SK-N-SH (cell line): Measurements from ENCODE around the gene GATA3. TPM values are rescaled to one million over a fixed set of nuclear protein-coding genes. Genes with fewer than 3 reads are reported as not detected.

ENCODE experiments used
- CTCF ChIA-PET: fragments of 300-600, 350-600 bp; formaldehyde crosslinking; extraction: SDS; loops from one replicate; lab custom pipeline; 2021; lab: Yijun Ruan, JAX
- POLR2A ChIA-PET: fragments of 350-600 bp; sonication (Branson Sonifier 250); formaldehyde crosslinking; extraction: SDS; loops from one replicate; lab custom pipeline; 2020; ENCODE audit warnings: antibody characterized with exemption, inconsistent platforms; lab: Yijun Ruan, JAX
- DNase-seq: peaks from one replicate; pipeline ENCODE4 v3.0.0; 2012
- H2AFZ ChIP-seq: fragments of 200-600 bp; sonication (generic); 2 replicates; pipeline ENCODE4 v1.8.1; 2016; ENCODE audit warnings: antibody characterized with exemption, mild to moderate bottlenecking, low read depth
- H3F3A ChIP-seq: fragments of 200-600 bp; sonication (generic); replicated peaks from 2 replicates; pipeline ENCODE3; 2016; ENCODE audit warnings: antibody characterized with exemption, mild to moderate bottlenecking; ENCODE audit not compliant: insufficient read depth
- H3K27ac ChIP-seq, 2 experiments: fragments of 200-500 bp in 1 of 2; fragments of 200-600 bp in 1 of 2; sonication (Bioruptor generic) in 1 of 2; sonication (generic), shearing (Covaris generic) in 1 of 2; 2 replicates each; pipeline versions ENCODE4 v1.5.1 to v1.6.1; 2014 to 2016; ENCODE audit warnings: low read depth in 2 of 2, inconsistent platforms in 1 of 2, low read length in 1 of 2, mild to moderate bottlenecking in 1 of 2, mixed read lengths in 1 of 2
- H3K27me3 ChIP-seq: fragments of 200-600 bp; sonication (generic), shearing (Covaris generic); 2 replicates; pipeline ENCODE4 v1.6.1; 2016; ENCODE audit warnings: mixed run types; ENCODE audit not compliant: insufficient read depth
- H3K36me3 ChIP-seq, 2 experiments: fragments of 200-500 bp in 1 of 2; fragments of 200-600 bp in 1 of 2; sonication (Bioruptor generic) in 1 of 2; sonication (generic) in 1 of 2; replicated peaks in 1 of 2; 2 replicates each; pipeline versions ENCODE3 to v1.5.1; 2014 to 2016; ENCODE audit warnings: low read length in 1 of 2, mild to moderate bottlenecking in 1 of 2; ENCODE audit not compliant: insufficient read depth in 2 of 2, control insufficient read depth in 1 of 2
- H3K4me1 ChIP-seq, 2 experiments: fragments of 200-500 bp in 1 of 2; fragments of 200-600 bp in 1 of 2; sonication (Bioruptor generic) in 1 of 2; sonication (generic), shearing (Covaris generic) in 1 of 2; 2 replicates each; pipeline versions ENCODE4 v1.5.1 to v1.6.1; 2014 to 2016; ENCODE audit warnings: low read depth in 1 of 2, low read length in 1 of 2, mixed run types in 1 of 2; ENCODE audit not compliant: insufficient read depth in 2 of 2, control insufficient read depth in 1 of 2
- H3K4me2 ChIP-seq: fragments of 200-600 bp; sonication (generic), shearing (Covaris generic); 2 replicates; pipeline ENCODE4 v1.6.1; 2017; ENCODE audit warnings: mixed run types
- H3K4me3 ChIP-seq, 2 experiments: fragments of 200-500 bp in 1 of 2; fragments of 200-600 bp in 1 of 2; sonication (Bioruptor generic) in 1 of 2; sonication (generic), shearing (Covaris generic) in 1 of 2; 2 replicates each; pipeline versions ENCODE4 v1.5.1 to v1.8.1; 2014 to 2016; ENCODE audit warnings: low read depth in 2 of 2, inconsistent platforms in 1 of 2, low read length in 1 of 2, mild to moderate bottlenecking in 1 of 2, mixed read lengths in 1 of 2, moderate library complexity in 1 of 2
- H3K79me2 ChIP-seq: fragments of 200-600 bp; sonication (generic); 2 replicates; pipeline ENCODE4 v1.8.1; 2017; ENCODE audit warnings: mild to moderate bottlenecking; ENCODE audit not compliant: insufficient read depth
- H3K9ac ChIP-seq: fragments of 200-600 bp; sonication (generic); 2 replicates; pipeline ENCODE4 v1.6.1; 2017; ENCODE audit warnings: mixed run types
- H3K9me2 ChIP-seq: fragments of 200-600 bp; sonication (generic); 2 replicates; pipeline ENCODE4 v1.6.1; 2017; ENCODE audit warnings: mixed run types
- H3K9me3 ChIP-seq: fragments of 200-600 bp; sonication (generic); 2 replicates; pipeline ENCODE4 v1.6.1; 2017; ENCODE audit warnings: mixed run types, mild to moderate bottlenecking, moderate library complexity
- H4K20me1 ChIP-seq: fragments of 200-600 bp; sonication (generic); 2 replicates; pipeline ENCODE4 v1.6.1; 2017; ENCODE audit warnings: mild to moderate bottlenecking, mixed run types; ENCODE audit not compliant: insufficient read depth
- FOSL2 ChIP-seq: IDR thresholded peaks from 2 replicates; pipeline ENCODE4 v1.4.0; 2012; ENCODE audit warnings: low read depth, mild to moderate bottlenecking, moderate library complexity, borderline replicate concordance
- GABPA ChIP-seq: IDR thresholded peaks from 2 replicates; pipeline ENCODE4 v1.4.0; 2012; ENCODE audit warnings: low read depth, mild to moderate bottlenecking
- IRF3 ChIP-seq: fragments of 150-350 bp; IDR thresholded peaks from 2 replicates; pipeline ENCODE4 v1.6.1; 2016; ENCODE audit warnings: mild to moderate bottlenecking, low read depth, low read length
- MAX ChIP-seq: IDR thresholded peaks from 2 replicates; pipeline ENCODE4 v1.4.0; 2012; ENCODE audit warnings: low read depth
- NFIC ChIP-seq: IDR thresholded peaks from 2 replicates; pipeline ENCODE4 v1.4.0; 2012; ENCODE audit warnings: borderline replicate concordance
- PBX3 ChIP-seq: IDR thresholded peaks from 2 replicates; pipeline ENCODE4; 2012
- RAD21 ChIP-seq: IDR thresholded peaks from 2 replicates; pipeline ENCODE4 v1.6.1; 2012; ENCODE audit warnings: mild to moderate bottlenecking, low read length
- REST ChIP-seq: IDR thresholded peaks from 2 replicates; pipeline ENCODE4 v1.6.1; 2012; ENCODE audit warnings: mild to moderate bottlenecking, low read depth, low read length, moderate library complexity
- RFX5 ChIP-seq: IDR thresholded peaks from 2 replicates; pipeline ENCODE4 v1.6.1; 2012; ENCODE audit warnings: mild to moderate bottlenecking, improper control_type of control experiment, low read length
- RXRA ChIP-seq: IDR thresholded peaks from 2 replicates; pipeline ENCODE4 v1.4.0; 2012; ENCODE audit warnings: low read depth, mild to moderate bottlenecking, borderline replicate concordance
- SIN3A ChIP-seq: IDR thresholded peaks from 2 replicates; pipeline ENCODE4 v1.6.1; 2012; ENCODE audit warnings: low read depth, mild to moderate bottlenecking, low read length, moderate library complexity, borderline replicate concordance
- TCF12 ChIP-seq: IDR thresholded peaks from 2 replicates; pipeline ENCODE4 v1.4.0; 2012
- TEAD4 ChIP-seq: IDR thresholded peaks from 2 replicates; pipeline ENCODE4 v1.4.0; 2012; ENCODE audit warnings: mild to moderate bottlenecking, borderline replicate concordance; ENCODE audit not compliant: insufficient read depth
- USF1 ChIP-seq: IDR thresholded peaks from 2 replicates; pipeline ENCODE4 v1.4.0; 2012; ENCODE audit warnings: low read depth, borderline replicate concordance
- ZBTB33 ChIP-seq: IDR thresholded peaks from 2 replicates; pipeline ENCODE4 v1.4.0; 2012; ENCODE audit warnings: low read depth, borderline replicate concordance
- WGBS: methylation state at CpG from one replicate; pipeline ENCODE4 v1.1.6; 2017; ENCODE audit warnings: low lambda C conversion rate; 5-methylcytosine and 5-hydroxymethylcytosine counted together
- polyA plus RNA-seq, 3 experiments: library from polyadenylated mRNA; depleted of rRNA; stranded (reverse); fragments of >200 nt; gene quantifications; 2 replicates each; pipeline ENCODE4 v1.2.3, GENCODE V29; 2012

GATA3 gene
- polyA plus RNA-seq, 1 of the 3 experiments (the other 2 are of a cell fraction), result 14.3 TPM

- WGBS, result 28% methylated on average over 1 of the region's 1 CpG
- Histone ChIP-seq H3F3A (peaks cover 56% of the 10 kb centered on the region), H3K4me3 (peak overlapping the region in 1 of 2 experiments; percentile 92; a peak in 1 of 4 replicates), H3K4me1 (peaks cover 37 to 77% of the 10 kb centered on the region in 2 experiments), H3K79me2 (peaks cover 100% of the 10 kb centered on the region), H3K27ac (peak overlapping the region; percentile 91 to 96), H3K27me3 (no peaks in the 10 kb centered on the region), H3K9me2 (no peaks in the 10 kb centered on the region), H3K4me2 (peak overlapping the region; percentile 98), H2AFZ (no peak overlapping the region), H3K36me3 (peaks cover 77 to 82% of the 10 kb centered on the region in 2 experiments), H4K20me1 (peaks cover 16% of the 10 kb centered on the region; the same call in 1 of the 2 replicates), H3K9me3 (no peaks in the 10 kb centered on the region), H3K9ac (0 out of 2 replicates have a peak overlapping the region, but pooled peaks have one; percentile 20)
- DNase-seq, result no peak
- CTCF ChIA-PET, result interaction anchor here (1.1 to 1.2 kb wide), 2 partner anchors 31 to 64 kb away, joined by 3 read pairs; no protein-coding TSS in a partner anchor
- POLR2A ChIA-PET, result interaction anchor here (0.7 to 1.3 kb wide), 5 partner anchors 12 to 575 kb away, joined by 3 to 6 read pairs (median 5); partner anchors contain the start of gene GATA3
- no peak for TF ChIP-seq IRF3
- no peak for TF ChIP-seq SIN3A
- no peak for TF ChIP-seq REST
- TF ChIP-seq TCF12, result no peak
- TF ChIP-seq RAD21, result no peak
- TF ChIP-seq PBX3, result no peak
- no peak for TF ChIP-seq ZBTB33
- TF ChIP-seq USF1, result no peak
- TF ChIP-seq MAX, result no peak
- TF ChIP-seq GABPA, result no peak
- TF ChIP-seq NFIC, result no peak
- TF ChIP-seq FOSL2, result no peak
- TF ChIP-seq TEAD4, result no peak
- no peak for TF ChIP-seq RXRA
- no peak for TF ChIP-seq RFX5
Observed at GRCh38 chr10:8066124-8066523, 11.6 kb downstream of the GATA3 start.
